Right cardiac atrium (tissue), 5 donors: ENCODE measurements around the gene PLCH2. TPM values are rescaled to one million over a fixed set of nuclear protein-coding genes. Genes with fewer than 3 reads are reported as not detected.

ENCODE experiments used
- ATAC-seq, 2 donors: fragments of 200-7000 bp; cut with Tn5 transposase; one replicate each; pipeline versions ENCODE4 v1.8.0 to v1.9.1; 2020; ENCODE audit warnings: moderate library complexity in 2 of 2, mild to moderate bottlenecking in 1 of 2
- DNase-seq, 3 donors: peaks; one replicate each; pipeline ENCODE4 v3.0.0-alpha.2; 2020
- H3K27ac ChIP-seq: one replicate; pipeline ENCODE4 v1.5.1; 2013; ENCODE audit warnings: mild to moderate bottlenecking, low read length, control low read depth, moderate library complexity
- H3K27me3 ChIP-seq: one replicate; pipeline ENCODE4 v1.6.1; 2013; ENCODE audit not compliant: control insufficient read depth, insufficient read depth
- H3K4me1 ChIP-seq: one replicate; pipeline ENCODE4 v1.6.1; 2013; ENCODE audit warnings: low read length; ENCODE audit not compliant: control insufficient read depth, insufficient read depth
- H3K4me3 ChIP-seq: one replicate; pipeline ENCODE4 v1.5.1; 2013; ENCODE audit warnings: low read length, control low read depth
- H3K9me3 ChIP-seq: one replicate; pipeline ENCODE4 v1.6.1; 2013; ENCODE audit warnings: low read length; ENCODE audit not compliant: control insufficient read depth
- WGBS: extraction: QIAGEN DNeasy Blood & Tissue Kit; methylation state at CpG from one replicate; pipeline ENCODE4 v1.1.7; 2013; 5-methylcytosine and 5-hydroxymethylcytosine counted together
- intact Hi-C, 4 donors: fragments of 100-400 bp; cut with DNase I; formaldehyde crosslinking; loops; one replicate each; pipeline versions ENCODE4 v1.11.0 to v1.14.0; 2022 to 2023
- polyA plus RNA-seq: library from polyadenylated mRNA; stranded (reverse); fragments of 200-250 nt; gene quantifications from one replicate; pipeline ENCODE4 v1.2.3, GENCODE V29; 2013
- total RNA-seq, 4 donors: library from RNA; stranded (reverse); fragmentation: NEBNext Ultra II Directional; extraction: Animal tissue kit (Norgen Biotek cat#: 25700); gene quantifications; one replicate each; pipeline ENCODE4 v1.2.1, GENCODE V29; 2021
- donor health status: healthy with polysubstance abuse.
- donor health status: DM: no; HTN: yes; CAD: no.
- donor health status: DM: no; HTN: no; CAD: no.
- donor health status: DM: no; HTN: yes; CAD: no; lungs with severe emphysema.
- donor health status: DM: yes; HTN: yes; CAD: no.

The PLCH2 gene
- total and polyA plus RNA-seq, 5 donors = 0.08 to 0.64 (median 0.12) TPM; not detected in 1

DNA sequence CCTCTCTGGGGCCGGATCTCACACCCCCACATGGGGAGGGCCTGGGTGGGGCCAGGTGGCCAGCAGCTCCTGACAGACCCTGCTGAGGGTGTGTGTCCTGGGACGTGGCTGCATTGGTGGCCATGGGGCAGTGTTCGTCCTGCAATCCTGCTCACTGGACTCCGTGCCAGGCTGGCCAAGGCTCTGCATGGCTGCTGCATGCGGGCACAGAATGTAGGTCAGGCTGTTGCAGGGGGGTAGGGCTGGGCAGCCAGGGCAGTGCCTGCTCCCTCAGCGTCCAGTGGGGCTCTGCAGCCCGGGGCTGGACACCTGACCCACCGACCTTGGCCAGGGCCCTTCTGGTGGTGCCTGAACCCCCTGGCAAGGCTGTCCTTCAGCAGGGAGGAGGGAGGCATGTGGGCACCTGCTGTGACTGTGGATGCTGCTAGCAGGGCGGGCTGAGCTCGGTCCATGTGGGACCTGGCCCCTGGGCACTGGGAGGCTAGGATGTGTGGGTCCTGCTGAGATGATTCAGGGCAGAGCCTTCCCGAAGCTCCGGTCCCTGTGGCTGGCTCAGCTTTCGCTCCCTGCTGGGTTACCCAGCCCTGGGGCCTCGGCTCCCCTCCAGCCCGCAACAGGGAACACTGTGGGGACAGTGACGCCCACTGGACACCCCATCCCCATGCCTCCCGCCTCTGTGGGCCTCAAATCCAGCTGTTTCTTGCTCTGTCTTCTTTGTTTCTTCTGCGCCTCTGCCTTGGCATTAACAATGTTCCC, 14.9 kb upstream of the PLCH2 start:
- intact Hi-C loops = no loop called here
- H3K9me3 ChIP-seq = no peaks in the 10 kb centered on the region
- no peaks in the 10 kb centered on the region for H3K27me3 ChIP-seq
- no peaks in the 10 kb centered on the region for H3K4me1 ChIP-seq
- 71% methylated on average over 18 of the region's 18 CpGs for WGBS
- DNase-seq (no peak), ATAC-seq (no peak)
- no peak overlapping the region for H3K4me3 ChIP-seq
- no peak overlapping the region for H3K27ac ChIP-seq

DNA sequence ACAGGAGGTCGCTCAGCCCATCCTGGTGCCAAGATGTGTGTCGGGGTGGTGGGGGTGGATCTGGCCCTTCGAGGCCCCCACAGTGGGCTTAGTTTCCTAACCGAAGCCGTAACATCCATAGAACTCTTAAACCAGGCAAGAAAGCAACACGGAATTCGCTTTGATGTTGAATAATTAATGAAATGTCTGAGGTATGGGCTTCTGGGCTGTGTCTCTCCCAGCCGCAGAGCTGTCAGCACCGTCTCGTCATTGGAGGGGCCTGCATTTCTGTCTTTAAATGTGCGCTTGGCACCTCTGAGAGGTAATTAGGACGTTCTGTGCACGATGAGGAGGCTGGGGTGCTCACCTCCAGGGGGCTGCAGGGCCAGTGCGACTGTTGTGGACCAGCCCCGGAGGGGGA, 13.3 kb upstream of the PLCH2 start:
- H3K4me3 ChIP-seq = no peak overlapping the region
- WGBS = 33% methylated on average over 15 of the region's 15 CpGs
- H3K27me3 ChIP-seq = no peaks in the 10 kb centered on the region
- DNase-seq = no peak
- no peak for ATAC-seq
- intact Hi-C loops = no loop called here
- no peaks in the 10 kb centered on the region for H3K4me1 ChIP-seq
- H3K9me3 ChIP-seq = no peaks in the 10 kb centered on the region
- H3K27ac ChIP-seq = no peak overlapping the region

DNA sequence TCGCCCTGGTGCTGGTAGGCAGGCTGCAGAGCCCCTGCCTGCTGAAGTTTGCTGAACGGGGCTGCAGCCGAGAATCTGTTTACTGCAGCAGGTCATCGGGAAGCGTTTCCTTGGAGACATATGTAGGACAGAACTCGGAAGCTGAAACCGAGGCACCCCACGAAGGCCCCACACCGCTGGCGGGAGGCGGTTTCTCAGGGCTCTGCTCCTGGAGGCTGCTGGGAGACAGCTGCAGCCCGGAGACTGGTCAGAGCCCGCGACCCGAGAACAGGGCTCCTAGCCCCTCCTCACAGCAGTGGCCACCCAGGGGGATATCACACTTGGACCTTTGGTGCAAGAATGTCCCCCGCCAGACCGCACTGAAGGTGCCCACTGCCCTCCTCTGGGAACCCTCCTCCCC, 12.7 kb upstream of the PLCH2 start:
- Histone ChIP-seq H3K27ac (no peak overlapping the region), H3K4me1 (no peaks in the 10 kb centered on the region), H3K4me3 (no peak overlapping the region), H3K9me3 (no peaks in the 10 kb centered on the region), H3K27me3 (no peaks in the 10 kb centered on the region)
- 34% methylated on average over 17 of the region's 17 CpGs for WGBS
- DNase-seq = no peak
- intact Hi-C loops = no loop called here
- no peak for ATAC-seq

DNA sequence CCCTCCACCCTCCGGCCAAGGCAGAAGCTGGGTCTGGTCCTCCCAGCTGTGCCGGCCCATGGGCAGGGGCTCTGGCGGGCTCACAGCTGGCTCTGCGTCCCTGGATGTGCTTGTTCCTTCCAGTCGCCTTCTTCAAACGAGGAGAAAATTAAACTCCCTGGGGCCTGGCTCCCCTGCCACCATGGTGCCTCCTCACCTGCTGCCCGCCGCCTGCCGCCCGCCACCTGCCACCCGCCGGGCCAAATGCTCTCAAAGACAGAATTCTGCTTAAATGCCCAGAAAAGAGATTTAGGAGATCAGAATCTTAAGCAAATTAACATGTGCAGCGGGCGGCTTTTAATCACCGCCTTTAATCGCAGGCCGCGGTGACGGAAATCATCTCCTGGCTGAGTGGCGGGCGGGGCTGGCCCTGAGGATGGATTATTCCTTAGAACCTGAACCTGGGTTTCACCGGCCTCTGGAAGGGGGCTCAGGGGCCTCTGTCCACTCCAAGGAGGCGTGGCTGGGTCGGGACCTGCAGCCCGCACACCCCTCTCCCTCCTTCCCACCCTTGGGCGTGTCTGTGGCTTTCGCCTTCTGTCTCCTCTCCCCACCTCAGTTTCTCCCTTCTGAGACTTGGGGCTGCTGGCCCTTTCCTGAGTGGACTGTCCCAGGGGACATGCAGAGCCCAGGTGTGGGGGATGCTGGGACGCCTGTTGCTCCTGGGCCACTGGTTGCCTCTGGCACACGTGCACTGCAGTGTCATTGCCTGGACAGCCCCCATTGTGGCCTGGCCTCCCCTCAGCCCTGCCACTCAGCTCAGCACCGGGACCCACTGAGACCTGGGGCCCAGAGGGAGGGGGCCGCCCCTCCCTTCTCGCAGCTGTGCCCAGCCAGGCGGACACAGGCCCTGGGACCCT, 10.5 kb upstream of the PLCH2 start:
- Histone ChIP-seq H3K27me3 (no peaks in the 10 kb centered on the region), H3K4me1 (no peaks in the 10 kb centered on the region), H3K4me3 (no peak overlapping the region), H3K9me3 (no peaks in the 10 kb centered on the region), H3K27ac (no peak overlapping the region)
- DNase-seq (no peak), ATAC-seq (no peak)
- 74% methylated on average over 33 of the region's 33 CpGs for WGBS
- intact Hi-C loops = no loop called here

DNA sequence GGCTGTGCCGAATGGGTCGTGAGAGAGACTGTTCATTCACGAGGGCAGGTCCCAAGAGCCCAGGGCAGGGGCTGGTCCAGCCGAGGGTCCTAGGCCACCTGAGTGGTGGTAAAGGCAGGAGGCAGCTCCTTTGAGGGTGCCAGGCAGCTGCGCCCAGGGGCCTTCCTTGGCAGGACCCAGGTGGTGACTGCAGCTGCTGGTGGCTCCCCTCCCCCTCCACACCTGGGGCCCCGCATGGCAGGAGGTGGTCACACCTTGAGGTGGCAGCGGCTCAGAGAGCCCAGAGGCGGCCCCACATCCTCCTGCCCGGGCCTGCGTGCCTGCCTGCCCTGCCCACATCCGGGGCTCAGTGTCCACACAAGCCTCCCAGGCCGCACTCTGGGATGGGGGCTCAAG, 9.8 kb upstream of the PLCH2 start:
- ATAC-seq (no peak), DNase-seq (no peak)
- H3K27me3 ChIP-seq = no peaks in the 10 kb centered on the region
- 61% methylated on average over 12 of the region's 12 CpGs for WGBS
- no peaks in the 10 kb centered on the region for H3K9me3 ChIP-seq
- H3K4me3 ChIP-seq = no peak overlapping the region
- intact Hi-C loops = no loop called here
- H3K4me1 ChIP-seq = no peaks in the 10 kb centered on the region
- H3K27ac ChIP-seq = no peak overlapping the region

DNA sequence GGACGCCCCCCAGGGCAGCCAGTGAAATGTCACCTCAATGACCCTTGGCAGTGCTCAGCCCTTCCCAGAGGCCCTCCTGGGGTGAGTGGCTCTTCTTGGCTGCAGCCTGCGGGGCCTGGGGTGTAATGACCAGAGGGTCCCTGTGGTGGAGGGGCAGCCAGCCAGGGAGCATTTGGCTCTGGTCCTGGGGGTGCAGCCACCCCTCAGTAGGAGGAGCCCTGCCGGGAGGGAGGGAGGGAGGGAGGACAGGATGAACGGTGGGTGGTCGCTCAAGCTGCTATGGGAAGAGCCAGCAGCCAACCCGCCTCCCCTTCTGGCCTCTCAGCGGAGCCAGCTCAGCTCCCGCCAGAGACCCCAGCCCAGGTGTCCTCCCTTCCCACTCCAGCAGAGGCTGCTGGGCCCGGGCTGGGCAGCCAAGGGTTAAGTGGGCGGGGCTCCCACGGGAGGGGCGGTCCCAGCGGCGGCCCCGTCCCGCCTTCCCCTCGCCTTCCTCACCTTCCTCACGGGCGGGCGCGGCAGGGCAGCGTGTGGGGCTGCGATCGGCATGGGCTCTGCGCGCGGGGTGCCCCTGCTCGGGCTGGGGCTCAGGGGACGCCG, 9.0 kb upstream of the PLCH2 start:
- DNase-seq = no peak
- 3% methylated on average over 30 of the region's 30 CpGs for WGBS
- no peaks in the 10 kb centered on the region for H3K9me3 ChIP-seq
- H3K4me1 ChIP-seq = no peaks in the 10 kb centered on the region
- ATAC-seq = no peak
- intact Hi-C loops = no loop called here
- no peak overlapping the region for H3K4me3 ChIP-seq
- no peak overlapping the region for H3K27ac ChIP-seq
- H3K27me3 ChIP-seq = no peaks in the 10 kb centered on the region

DNA sequence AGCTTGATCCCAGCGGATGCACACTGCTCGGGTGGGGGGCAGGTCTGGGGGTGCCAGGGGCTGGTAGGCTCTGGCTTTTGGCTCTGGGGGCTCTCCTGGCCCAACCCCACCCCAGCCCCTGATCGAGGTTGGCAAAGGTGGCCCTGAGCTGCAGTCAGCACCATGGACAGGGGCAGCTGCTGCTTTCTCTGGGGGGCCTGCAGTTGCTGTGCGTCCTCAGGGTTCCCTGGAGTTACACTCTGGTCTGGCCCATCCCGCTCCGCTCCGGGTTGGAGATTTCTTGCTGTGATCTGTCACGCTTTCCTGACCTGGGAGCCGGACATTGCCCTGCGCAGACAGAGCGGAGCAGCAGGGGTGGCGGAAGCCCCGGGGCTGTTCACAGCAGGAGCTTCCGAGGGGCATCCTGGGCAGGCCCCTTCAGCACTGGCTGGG, 8.0 kb upstream of the PLCH2 start:
- H3K9me3 ChIP-seq = no peaks in the 10 kb centered on the region
- DNase-seq (peak in 2 of 3 donors; percentile 69 to 78), ATAC-seq (no peak)
- H3K27ac ChIP-seq = no peak overlapping the region
- H3K4me1 ChIP-seq = no peaks in the 10 kb centered on the region
- WGBS = 22% methylated on average over 14 of the region's 14 CpGs
- no peak overlapping the region for H3K4me3 ChIP-seq
- intact Hi-C loops = no loop called here
- no peaks in the 10 kb centered on the region for H3K27me3 ChIP-seq

DNA sequence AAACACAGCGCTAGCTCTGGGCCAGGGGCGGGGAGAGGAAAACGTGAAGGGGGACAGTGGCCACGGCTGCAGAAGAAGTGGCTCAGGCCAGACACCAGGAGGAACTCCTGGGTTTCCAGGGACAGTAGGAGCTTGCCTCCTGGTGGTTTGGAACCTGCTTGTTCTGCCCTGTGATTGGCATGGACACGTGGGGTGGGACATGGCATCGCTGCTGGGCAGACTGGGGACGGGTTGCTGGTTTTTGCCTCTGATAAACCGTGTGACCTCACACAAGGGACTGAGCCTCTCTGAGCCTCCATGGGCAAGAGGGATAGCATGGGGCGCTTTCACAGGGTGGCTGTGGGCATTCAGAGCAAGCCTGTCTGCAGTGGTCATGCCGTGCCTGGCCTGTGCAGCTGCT, 7.5 kb upstream of the PLCH2 start:
- ATAC-seq (no peak), DNase-seq (no peak)
- WGBS = 57% methylated on average over 10 of the region's 10 CpGs
- Histone ChIP-seq H3K4me1 (no peaks in the 10 kb centered on the region), H3K27ac (no peak overlapping the region), H3K27me3 (no peaks in the 10 kb centered on the region), H3K9me3 (no peaks in the 10 kb centered on the region), H3K4me3 (no peak overlapping the region)
- intact Hi-C loops = no loop called here

DNA sequence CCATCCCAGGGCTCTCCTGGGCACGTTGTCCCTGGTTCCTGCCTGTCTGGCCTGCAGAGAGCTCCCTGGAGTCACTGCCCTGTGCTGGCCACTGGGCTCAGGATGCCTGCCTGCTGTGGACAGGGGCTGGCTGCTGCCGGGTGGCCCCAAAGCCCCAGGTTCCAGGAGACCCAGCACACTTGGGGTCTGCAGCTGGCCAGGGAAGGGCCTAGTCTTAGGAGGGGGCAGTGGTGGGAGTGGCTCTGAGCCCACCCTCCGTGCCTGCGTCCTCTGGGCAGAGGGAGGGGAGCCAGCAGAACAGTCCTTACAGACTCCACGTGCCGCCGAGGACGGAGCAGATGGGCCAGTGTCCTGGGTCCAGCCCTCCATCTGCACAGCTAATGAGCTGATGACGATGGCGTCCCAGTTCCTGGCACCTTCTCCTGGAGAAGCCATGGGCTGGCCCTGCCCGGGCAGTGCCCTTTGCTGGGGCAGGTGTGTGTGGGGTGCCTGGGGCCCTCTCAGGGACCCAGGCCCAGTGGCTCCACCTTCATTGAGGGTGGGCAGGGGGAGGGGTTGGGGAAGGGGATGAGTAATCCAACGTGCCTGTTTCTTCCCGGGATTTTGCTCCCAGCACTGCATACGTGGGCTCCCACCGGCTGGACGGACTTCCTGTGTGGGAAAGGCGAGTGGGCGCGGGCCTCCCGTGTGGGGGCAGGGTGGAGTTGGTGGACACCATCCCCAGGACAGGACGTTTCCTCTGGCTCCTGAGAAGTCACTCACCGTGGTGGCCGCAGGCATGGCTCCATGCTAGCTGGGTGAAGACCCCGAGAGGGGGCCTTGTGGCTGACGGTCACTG, 6.8 kb upstream of the PLCH2 start:
- H3K9me3 ChIP-seq = no peaks in the 10 kb centered on the region
- H3K4me3 ChIP-seq = no peak overlapping the region
- no peak overlapping the region for H3K27ac ChIP-seq
- intact Hi-C loops = no loop called here
- DNase-seq (no peak), ATAC-seq (no peak)
- no peaks in the 10 kb centered on the region for H3K27me3 ChIP-seq
- 57% methylated on average over 25 of the region's 25 CpGs for WGBS
- H3K4me1 ChIP-seq = no peaks in the 10 kb centered on the region

DNA sequence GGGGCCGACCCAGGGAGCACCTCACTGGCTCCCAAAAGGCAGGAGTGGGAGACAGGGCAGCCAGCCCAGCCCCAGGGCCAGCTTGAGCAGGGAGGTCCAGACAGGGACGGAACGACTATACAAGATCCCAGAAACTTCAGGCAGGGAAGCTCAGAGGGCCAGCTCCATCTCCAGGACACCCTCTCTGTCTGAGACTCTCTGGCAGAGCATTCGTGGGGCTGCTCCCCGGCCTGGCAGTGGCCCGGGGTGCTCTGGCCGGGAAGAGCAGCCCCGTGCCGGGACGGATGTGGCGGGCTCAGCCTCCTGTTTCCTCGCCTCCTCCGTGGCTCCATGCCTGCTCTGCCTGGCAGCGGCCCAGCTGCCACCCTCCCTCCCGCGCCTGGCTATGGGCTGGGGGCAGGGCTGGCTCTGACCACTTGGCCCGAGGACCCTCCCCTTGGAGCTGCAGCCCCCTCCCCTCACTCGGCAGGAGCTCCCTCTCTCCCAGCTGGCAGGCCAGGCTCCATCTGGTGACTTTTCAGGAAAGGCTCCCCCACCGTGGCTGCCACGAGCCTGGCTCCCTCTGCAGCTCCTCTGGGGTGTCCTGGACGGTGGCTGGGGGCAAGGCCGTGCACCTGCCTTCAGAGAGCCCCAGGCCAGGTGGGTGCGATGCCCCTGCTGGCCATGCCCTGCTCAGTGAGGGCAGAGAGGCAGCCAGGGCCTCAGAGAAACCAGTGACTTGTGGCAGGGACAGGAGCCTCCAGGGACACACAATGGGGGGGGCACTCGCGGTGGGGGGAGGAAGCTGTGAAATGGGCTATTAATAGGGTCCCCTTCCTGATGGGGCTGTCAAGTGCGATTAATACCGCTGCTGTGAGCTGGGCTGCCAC, 5.6 kb upstream of the PLCH2 start:
- intact Hi-C loops = no loop called here
- Histone ChIP-seq H3K27ac (no peak overlapping the region), H3K27me3 (no peaks in the 10 kb centered on the region), H3K4me1 (no peaks in the 10 kb centered on the region), H3K9me3 (no peaks in the 10 kb centered on the region), H3K4me3 (no peak overlapping the region)
- DNase-seq (no peak), ATAC-seq (no peak)
- WGBS = 33% methylated on average over 27 of the region's 27 CpGs
